OCI-LY1 (cell line): Measurements from ENCODE around the gene HELQ.
"Not testable (repeated sequence)": the region's sequence is repeated elsewhere in the genome, so short reads cannot be mapped to it uniquely, and the experiment has no call there.

Experiments used
- H2AFZ ChIP-seq: fragments of 200-600 bp; sonication (generic), shearing (Covaris generic); 2 replicates; pipeline ENCODE4 v1.6.0; 2014; ENCODE audit warnings: antibody characterized with exemption, mild to moderate bottlenecking, low read length
- H3F3A ChIP-seq: fragments of 200-600 bp; sonication (generic), shearing (Covaris generic); 2 replicates; pipeline ENCODE4 v1.6.0; 2014; ENCODE audit warnings: mild to moderate bottlenecking, antibody characterized with exemption, low read length, moderate library complexity; ENCODE audit not compliant: insufficient read depth
- H3K27ac ChIP-seq: fragments of 200-600 bp; sonication (generic); 2 replicates; pipeline ENCODE4 v1.5.1; 2014; ENCODE audit warnings: low read length, mixed run types, mild to moderate bottlenecking, low read depth; ENCODE audit not compliant: poor library complexity, severe bottlenecking
- H3K27me3 ChIP-seq: fragments of 200-600 bp; sonication (generic); 2 replicates; pipeline ENCODE4 v1.6.0; 2014; ENCODE audit warnings: antibody characterized with exemption, mild to moderate bottlenecking, low read length, moderate library complexity; ENCODE audit not compliant: insufficient read depth
- H3K36me3 ChIP-seq: fragments of 200-600 bp; sonication (generic); 2 replicates; pipeline ENCODE4 v1.6.1; 2014; ENCODE audit warnings: mild to moderate bottlenecking, antibody characterized with exemption, low read length, moderate library complexity, mixed read lengths; ENCODE audit not compliant: insufficient read depth
- H3K4me1 ChIP-seq: fragments of 200-600 bp; sonication (generic); 2 replicates; pipeline ENCODE4 v1.5.1; 2014; ENCODE audit warnings: mild to moderate bottlenecking, low read length, moderate library complexity; ENCODE audit not compliant: insufficient read depth, severe bottlenecking
- H3K4me2 ChIP-seq: fragments of 200-600 bp; sonication (generic), shearing (Covaris generic); 2 replicates; pipeline ENCODE4 v1.6.1; 2014; ENCODE audit warnings: low read length
- H3K4me3 ChIP-seq: fragments of 200-600 bp; sonication (generic); 2 replicates; pipeline ENCODE4 v1.5.1; 2014; ENCODE audit warnings: low read length, low read depth, mild to moderate bottlenecking, mixed read lengths; ENCODE audit not compliant: poor library complexity, severe bottlenecking
- H3K79me2 ChIP-seq: fragments of 200-600 bp; shearing (Covaris generic); 2 replicates; pipeline ENCODE4 v1.6.1; 2016; ENCODE audit warnings: mixed run types, low read length, mixed read lengths; ENCODE audit not compliant: insufficient read depth
- H3K9ac ChIP-seq: fragments of 200-600 bp; sonication (generic), shearing (Covaris generic); 2 replicates; pipeline ENCODE4 v1.6.1; 2014; ENCODE audit warnings: mild to moderate bottlenecking, low read length, mixed read lengths
- H3K9me2 ChIP-seq: fragments of 200-600 bp; sonication (generic), shearing (Covaris generic); 2 replicates; pipeline ENCODE4 v1.6.1; 2014; ENCODE audit warnings: low read depth, mild to moderate bottlenecking, low read length, mixed read lengths
- H3K9me3 ChIP-seq: fragments of 200-600 bp; shearing (Covaris generic); 2 replicates; pipeline ENCODE4 v1.6.1; 2014; ENCODE audit warnings: low read length, mixed read lengths
- H4K20me1 ChIP-seq: fragments of 200-600 bp; sonication (generic), shearing (Covaris generic); 2 replicates; pipeline ENCODE4 v1.6.0; 2016; ENCODE audit warnings: mild to moderate bottlenecking, low read length; ENCODE audit not compliant: insufficient read depth
- EZH2 ChIP-seq: fragments of 200-600 bp; sonication (generic), shearing (Covaris generic); IDR thresholded peaks from 2 replicates; pipeline ENCODE4 v1.8.0; 2017; ENCODE audit warnings: borderline replicate concordance, mixed run types, mild to moderate bottlenecking, antibody characterized with exemption, low read length, moderate library complexity, mixed read lengths
- TF ChIP-seq, protein P1 (sequence below): fragments of 200-600 bp; sonication (generic), shearing (Covaris generic); IDR thresholded peaks from 2 replicates; pipeline ENCODE4 v1.5.1; 2017; ENCODE audit warnings: mild to moderate bottlenecking, antibody characterized with exemption, low read length, moderate library complexity, mixed read lengths

The HELQ gene

GRCh38 chr4:83405844-83406816 is 49.5 kb downstream of the HELQ start:
- Histone ChIP-seq H3K4me2 (no peak overlapping the region), H3K4me3 (no peak overlapping the region), H3K79me2 (no peaks in the 10 kb centered on the region), H3K27me3 (no peaks in the 10 kb centered on the region), H3K27ac (no peak overlapping the region), H3F3A (no peaks in the 10 kb centered on the region), H3K36me3 (peaks cover 9% of the 10 kb centered on the region; the same call in 1 of the 2 replicates), H3K9ac (no peak overlapping the region), H2AFZ (no peak overlapping the region), H3K9me2 (no peaks in the 10 kb centered on the region), H3K9me3 (no peaks in the 10 kb centered on the region), H3K4me1 (no peaks in the 10 kb centered on the region), H4K20me1 (no peaks in the 10 kb centered on the region)
- TF ChIP-seq, protein P1, sequence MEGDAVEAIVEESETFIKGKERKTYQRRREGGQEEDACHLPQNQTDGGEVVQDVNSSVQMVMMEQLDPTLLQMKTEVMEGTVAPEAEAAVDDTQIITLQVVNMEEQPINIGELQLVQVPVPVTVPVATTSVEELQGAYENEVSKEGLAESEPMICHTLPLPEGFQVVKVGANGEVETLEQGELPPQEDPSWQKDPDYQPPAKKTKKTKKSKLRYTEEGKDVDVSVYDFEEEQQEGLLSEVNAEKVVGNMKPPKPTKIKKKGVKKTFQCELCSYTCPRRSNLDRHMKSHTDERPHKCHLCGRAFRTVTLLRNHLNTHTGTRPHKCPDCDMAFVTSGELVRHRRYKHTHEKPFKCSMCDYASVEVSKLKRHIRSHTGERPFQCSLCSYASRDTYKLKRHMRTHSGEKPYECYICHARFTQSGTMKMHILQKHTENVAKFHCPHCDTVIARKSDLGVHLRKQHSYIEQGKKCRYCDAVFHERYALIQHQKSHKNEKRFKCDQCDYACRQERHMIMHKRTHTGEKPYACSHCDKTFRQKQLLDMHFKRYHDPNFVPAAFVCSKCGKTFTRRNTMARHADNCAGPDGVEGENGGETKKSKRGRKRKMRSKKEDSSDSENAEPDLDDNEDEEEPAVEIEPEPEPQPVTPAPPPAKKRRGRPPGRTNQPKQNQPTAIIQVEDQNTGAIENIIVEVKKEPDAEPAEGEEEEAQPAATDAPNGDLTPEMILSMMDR = no peak

DNA sequence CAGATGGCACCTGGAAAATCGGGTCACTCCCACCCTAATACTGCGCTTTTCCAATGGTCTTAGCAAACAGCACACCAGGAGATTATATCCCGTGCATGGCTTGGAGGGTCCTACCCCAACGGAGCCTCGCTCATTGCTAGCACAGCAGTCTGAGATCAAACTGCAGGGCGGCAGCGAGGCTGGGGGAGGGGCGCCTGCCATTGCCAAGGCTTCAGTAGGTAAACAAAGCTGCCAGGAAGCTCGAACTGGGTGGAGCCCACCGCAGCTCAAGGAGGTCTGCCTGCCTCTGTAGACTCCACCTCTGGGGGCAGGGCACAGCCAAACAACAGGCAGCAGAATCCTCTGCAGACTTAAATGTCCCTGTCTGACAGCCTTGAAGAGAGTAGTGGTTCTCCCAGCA is 57.5 kb downstream of the HELQ start:
- H2AFZ ChIP-seq, H3K27ac ChIP-seq, H3K27me3 ChIP-seq, H3K36me3 ChIP-seq, H3F3A ChIP-seq, H3K4me1 ChIP-seq, H3K9ac ChIP-seq, H3K4me3 ChIP-seq, H4K20me1 ChIP-seq, H3K79me2 ChIP-seq, H3K4me2 ChIP-seq, H3K9me2 ChIP-seq, H3K9me3 ChIP-seq: not testable (repeated sequence)

GRCh38 chr4:83393908-83394307 is 61.7 kb downstream of the HELQ start:
- no peaks in the 10 kb centered on the region for H3K9me3 ChIP-seq
- H3K36me3 ChIP-seq = no peaks in the 10 kb centered on the region
- H3K27me3 ChIP-seq = no peaks in the 10 kb centered on the region
- H3K79me2 ChIP-seq = no peaks in the 10 kb centered on the region
- no peaks in the 10 kb centered on the region for H4K20me1 ChIP-seq
- no peak for TF ChIP-seq EZH2
- TF ChIP-seq, protein P1 = no peak
- H3K27ac ChIP-seq = no peak overlapping the region
- no peak overlapping the region for H3K9ac ChIP-seq
- H3K4me1 ChIP-seq = no peaks in the 10 kb centered on the region
- H3K4me3 ChIP-seq = no peak overlapping the region
- no peaks in the 10 kb centered on the region for H3K9me2 ChIP-seq
- H3K4me2 ChIP-seq = no peak overlapping the region
- H2AFZ ChIP-seq = no peak overlapping the region
- no peaks in the 10 kb centered on the region for H3F3A ChIP-seq

DNA sequence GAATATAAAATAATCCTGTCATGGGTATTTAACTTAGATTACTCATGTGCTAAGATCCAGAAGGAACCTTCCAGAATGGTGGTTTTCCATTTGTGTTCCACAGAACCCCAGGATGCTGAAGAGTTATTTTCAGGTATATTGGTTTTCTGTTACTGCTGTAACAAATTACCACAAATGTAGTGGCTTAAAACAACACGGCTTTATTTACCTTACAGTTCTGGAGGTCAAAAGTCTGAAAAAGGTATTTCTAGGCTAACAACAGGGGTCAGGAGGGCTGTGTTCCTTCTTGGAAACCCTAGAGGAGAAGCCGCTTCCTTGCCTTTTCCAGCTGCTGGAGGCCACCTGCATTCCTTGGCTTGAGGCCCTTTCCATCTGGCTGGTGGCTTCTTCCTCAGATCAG is 63.1 kb downstream of the HELQ start:
- peaks cover 4% of the 10 kb centered on the region; the same call in 1 of the 2 replicates for H3K27me3 ChIP-seq
- no peaks in the 10 kb centered on the region for H3K36me3 ChIP-seq
- no peak overlapping the region for H3K27ac ChIP-seq
- H3K9me3 ChIP-seq = no peaks in the 10 kb centered on the region
- H3K4me2 ChIP-seq = no peak overlapping the region
- no peaks in the 10 kb centered on the region; the same call in 1 of the 2 replicates for H3F3A ChIP-seq
- no peaks in the 10 kb centered on the region for H3K4me1 ChIP-seq
- H3K9ac ChIP-seq = no peak overlapping the region
- no peak overlapping the region for H2AFZ ChIP-seq
- H3K79me2 ChIP-seq = no peaks in the 10 kb centered on the region
- TF ChIP-seq, protein P1 = no peak
- no peak for TF ChIP-seq EZH2
- H4K20me1 ChIP-seq = no peaks in the 10 kb centered on the region
- H3K9me2 ChIP-seq = no peaks in the 10 kb centered on the region
- H3K4me3 ChIP-seq = no peak overlapping the region
